ENCODE data around the gene DICER1.

The DICER1 gene

DNA sequence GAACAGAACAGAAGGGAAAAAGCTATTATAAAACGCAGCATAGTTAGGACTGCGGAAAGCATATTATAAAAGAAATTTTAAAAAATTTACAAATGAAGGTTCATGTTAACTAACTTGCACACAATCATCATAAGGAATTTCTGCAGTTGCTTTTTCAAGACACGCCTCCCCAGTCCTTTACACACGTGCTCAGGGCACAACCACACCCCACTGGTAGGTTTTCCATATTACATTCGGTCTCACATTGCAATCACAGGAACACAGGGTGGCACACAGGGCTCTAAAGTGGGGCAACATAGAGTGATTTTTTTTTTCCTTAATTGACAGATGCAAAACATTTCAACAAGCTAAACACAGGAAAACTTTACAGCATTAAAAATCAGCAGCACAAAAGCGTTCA, 69.7 kb downstream of the DICER1 start:
- Histone ChIP-seq H3K9me3 (ENCODE audit: control insufficient read depth, insufficient read depth, low read length) (no peaks in the 10 kb centered on the region), H3K36me3 (ENCODE audit: insufficient read depth, low read length) (no peaks in the 10 kb centered on the region), H3K9ac (ENCODE audit: low read depth, low read length) (no peak overlapping the region), H3K4me1 (ENCODE audit: insufficient read depth, low read length) (no peaks in the 10 kb centered on the region)

DNA sequence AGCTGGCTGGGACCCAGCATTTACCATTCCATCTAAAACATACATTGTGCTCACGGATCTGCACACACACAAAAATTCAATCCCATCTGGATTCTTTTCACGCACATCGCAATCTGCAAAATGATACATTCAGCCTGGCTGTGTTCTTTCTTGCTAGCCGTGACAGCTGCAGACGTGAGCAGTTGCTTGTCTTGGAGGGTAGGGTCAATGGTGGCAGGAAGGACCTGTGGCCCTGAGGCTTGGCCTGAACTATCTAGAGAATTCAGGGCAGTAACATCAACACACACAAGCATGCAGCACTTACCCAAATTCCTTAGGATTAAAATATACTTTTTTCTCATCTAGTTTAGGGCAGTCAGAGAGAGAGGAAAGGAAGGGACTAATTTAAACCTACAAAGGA, 72.0 kb downstream of the DICER1 start:
- Histone ChIP-seq H3K4me1 (ENCODE audit: insufficient read depth, low read length) (no peaks in the 10 kb centered on the region), H3K36me3 (ENCODE audit: insufficient read depth, low read length) (no peaks in the 10 kb centered on the region), H3K9me3 (ENCODE audit: control insufficient read depth, insufficient read depth, low read length) (no peaks in the 10 kb centered on the region), H3K9ac (ENCODE audit: low read depth, low read length) (no peak overlapping the region)

DNA sequence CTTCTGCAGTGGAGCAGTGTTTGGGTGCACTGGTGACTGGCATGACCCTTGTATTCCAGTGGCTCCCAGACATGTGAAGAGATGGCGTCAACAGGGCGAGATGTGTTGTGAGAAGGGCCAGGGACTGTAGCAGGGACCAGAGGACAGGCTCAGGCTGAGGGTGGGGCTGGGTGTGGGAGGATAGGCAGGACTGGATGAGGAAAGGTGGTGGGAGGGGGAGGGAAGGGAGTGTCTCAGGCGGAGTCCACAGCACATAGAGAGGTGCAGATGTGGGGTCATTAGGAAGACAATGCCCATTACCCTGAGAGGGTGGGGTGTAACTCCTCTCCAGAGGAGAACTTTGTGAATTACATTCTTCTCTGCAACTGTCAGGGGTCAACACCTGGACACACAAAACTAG, 78.5 kb downstream of the DICER1 start:
- Histone ChIP-seq H3K9ac (ENCODE audit: low read depth, low read length) (no peak overlapping the region), H3K4me1 (ENCODE audit: insufficient read depth, low read length) (peaks cover 5% of the 10 kb centered on the region), H3K36me3 (ENCODE audit: insufficient read depth, low read length) (no peaks in the 10 kb centered on the region), H3K9me3 (ENCODE audit: control insufficient read depth, insufficient read depth, low read length) (no peaks in the 10 kb centered on the region)

DNA sequence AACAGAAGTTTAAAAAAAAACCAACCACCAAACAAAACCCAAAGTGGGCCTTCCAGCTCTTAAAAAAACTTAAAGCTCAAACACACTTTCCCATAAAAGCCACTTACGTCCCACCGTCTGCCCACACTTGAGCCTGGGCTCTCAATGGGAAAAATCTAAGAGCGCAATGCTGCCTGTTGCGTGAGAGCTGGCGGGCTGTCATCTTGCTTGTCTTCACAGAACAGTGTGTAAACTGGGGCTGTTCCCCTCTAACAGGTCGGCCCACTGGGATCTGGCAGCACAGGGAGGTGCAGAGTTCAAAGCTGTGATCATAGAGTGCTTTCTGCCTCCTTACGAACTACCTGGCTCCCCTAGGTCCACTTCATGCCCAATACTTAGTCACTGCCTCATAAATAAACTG, 80.0 kb downstream of the DICER1 start:
- H3K4me1 ChIP-seq (ENCODE audit: insufficient read depth, low read length) = peaks cover 5% of the 10 kb centered on the region
- H3K9me3 ChIP-seq (ENCODE audit: control insufficient read depth, insufficient read depth, low read length) = no peaks in the 10 kb centered on the region
- no peak overlapping the region for H3K9ac ChIP-seq (ENCODE audit: low read depth, low read length)
- no peaks in the 10 kb centered on the region for H3K36me3 ChIP-seq (ENCODE audit: insufficient read depth, low read length)

DNA sequence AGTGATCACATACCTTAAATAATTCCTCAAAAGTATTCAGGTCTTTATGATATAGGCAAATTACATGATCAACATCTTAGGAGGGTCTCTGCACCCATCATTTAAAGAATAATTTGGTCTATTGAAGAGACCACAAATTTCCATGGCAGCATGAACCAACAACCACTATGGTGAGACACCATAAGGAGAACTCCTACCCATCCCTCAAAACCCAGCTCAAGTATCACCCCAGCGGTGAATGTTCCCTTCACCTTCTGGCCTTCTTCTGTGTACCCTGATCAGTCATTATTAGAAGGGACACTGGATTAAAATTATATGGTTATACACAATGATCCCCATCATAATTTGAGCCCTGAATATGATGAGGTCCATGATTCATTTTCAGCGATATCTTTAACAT, 81.5 kb downstream of the DICER1 start:
- Histone ChIP-seq H3K4me1 (ENCODE audit: insufficient read depth, low read length) (peaks cover 5% of the 10 kb centered on the region), H3K9me3 (ENCODE audit: control insufficient read depth, insufficient read depth, low read length) (no peaks in the 10 kb centered on the region), H3K36me3 (ENCODE audit: insufficient read depth, low read length) (no peaks in the 10 kb centered on the region), H3K9ac (ENCODE audit: low read depth, low read length) (no peak overlapping the region)

DNA sequence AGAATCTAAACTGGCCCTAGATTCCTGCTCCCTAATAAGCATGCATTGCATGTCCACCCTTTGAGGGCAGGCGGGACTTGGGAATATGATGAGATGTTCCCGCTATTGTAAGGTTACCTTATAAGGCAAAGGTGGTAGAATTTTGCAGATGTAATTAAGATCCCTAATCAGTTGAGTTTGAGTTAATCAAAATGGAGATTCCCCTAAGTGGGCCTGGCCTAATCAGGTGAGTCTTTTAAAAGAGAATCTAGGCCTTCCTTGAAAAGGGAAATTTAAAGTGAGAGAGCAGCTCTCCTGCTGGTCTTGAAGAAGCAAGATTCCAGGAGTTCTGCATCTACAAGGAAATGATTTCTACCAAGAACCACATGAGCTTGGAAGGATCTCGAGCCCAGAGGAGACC, 83.4 kb downstream of the DICER1 start:
- Histone ChIP-seq H3K9me3 (ENCODE audit: control insufficient read depth, insufficient read depth, low read length) (no peaks in the 10 kb centered on the region), H3K9ac (ENCODE audit: low read depth, low read length) (no peak overlapping the region), H3K4me1 (ENCODE audit: insufficient read depth, low read length) (peaks cover under 1% of the 10 kb centered on the region; the same call in 1 of the 2 replicates), H3K36me3 (ENCODE audit: insufficient read depth, low read length) (no peaks in the 10 kb centered on the region)

DNA sequence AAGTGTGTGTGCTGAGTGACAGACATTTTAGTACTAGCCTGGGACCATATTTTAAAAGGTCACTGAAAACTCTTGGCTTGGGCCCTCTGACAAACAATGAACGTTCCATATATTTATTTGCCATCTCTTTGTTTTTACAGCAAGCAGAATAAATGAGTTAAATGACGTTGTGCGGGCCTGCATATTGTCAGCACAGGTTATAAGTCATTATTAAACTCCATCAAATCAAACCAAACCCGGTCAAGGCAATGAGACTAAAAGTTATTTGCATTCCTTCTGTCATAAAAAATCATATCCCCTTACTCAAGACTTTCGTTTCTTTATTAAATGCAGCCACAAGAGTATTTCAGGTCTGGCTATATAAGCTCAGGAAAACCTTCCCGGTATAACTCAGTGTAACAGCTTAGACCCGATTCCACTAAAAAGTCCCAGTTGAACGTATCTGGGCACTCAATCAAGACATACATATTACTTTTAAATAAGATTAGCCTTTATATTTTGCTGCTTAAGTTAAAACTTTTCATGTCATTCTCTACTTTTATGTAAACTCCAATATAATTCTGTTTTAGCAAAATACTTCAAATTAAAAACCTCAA, 84.9 kb downstream of the DICER1 start:
- Histone ChIP-seq H3K9me3 (ENCODE audit: control insufficient read depth, insufficient read depth, low read length) (no peaks in the 10 kb centered on the region), H3K36me3 (ENCODE audit: insufficient read depth, low read length) (no peaks in the 10 kb centered on the region), H3K9ac (ENCODE audit: low read depth, low read length) (no peak overlapping the region), H3K4me1 (ENCODE audit: insufficient read depth, low read length) (no peaks in the 10 kb centered on the region; the same call in 1 of the 2 replicates)

DNA sequence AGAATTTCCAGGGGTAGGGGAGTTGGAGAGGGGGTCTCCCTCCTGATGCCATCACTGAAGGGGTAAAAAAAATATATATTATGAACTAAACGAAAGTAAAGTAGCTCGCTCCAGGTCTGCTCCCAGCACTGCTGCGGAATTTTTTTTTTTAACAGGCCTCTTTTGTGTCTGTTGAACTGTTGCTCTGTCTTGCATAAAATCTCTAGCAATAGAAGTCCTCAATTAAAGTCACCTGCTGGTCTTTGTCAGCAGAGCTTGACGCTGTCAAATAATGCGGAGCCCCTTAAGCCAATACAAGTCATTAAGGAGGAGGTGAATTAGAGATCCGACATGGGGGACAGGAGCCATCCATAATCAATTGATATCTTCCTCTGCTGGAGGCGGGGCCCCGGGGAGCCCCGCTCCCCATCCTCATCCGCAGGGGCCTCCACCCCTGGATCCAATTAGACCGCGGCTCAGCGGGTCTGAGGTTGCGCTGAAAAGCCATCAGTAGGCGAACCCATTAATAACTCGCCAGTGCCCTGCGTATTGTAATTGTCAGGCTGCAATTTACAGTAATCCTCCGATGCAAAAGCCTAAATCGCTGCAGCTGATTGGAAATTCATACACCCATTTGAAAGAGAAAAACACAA, 85.6 kb downstream of the DICER1 start:
- no peaks in the 10 kb centered on the region for H3K9me3 ChIP-seq (ENCODE audit: control insufficient read depth, insufficient read depth, low read length)
- no peaks in the 10 kb centered on the region; the same call in 1 of the 2 replicates for H3K4me1 ChIP-seq (ENCODE audit: insufficient read depth, low read length)
- no peaks in the 10 kb centered on the region for H3K36me3 ChIP-seq (ENCODE audit: insufficient read depth, low read length)
- H3K9ac ChIP-seq (ENCODE audit: low read depth, low read length) = no peak overlapping the region

DNA sequence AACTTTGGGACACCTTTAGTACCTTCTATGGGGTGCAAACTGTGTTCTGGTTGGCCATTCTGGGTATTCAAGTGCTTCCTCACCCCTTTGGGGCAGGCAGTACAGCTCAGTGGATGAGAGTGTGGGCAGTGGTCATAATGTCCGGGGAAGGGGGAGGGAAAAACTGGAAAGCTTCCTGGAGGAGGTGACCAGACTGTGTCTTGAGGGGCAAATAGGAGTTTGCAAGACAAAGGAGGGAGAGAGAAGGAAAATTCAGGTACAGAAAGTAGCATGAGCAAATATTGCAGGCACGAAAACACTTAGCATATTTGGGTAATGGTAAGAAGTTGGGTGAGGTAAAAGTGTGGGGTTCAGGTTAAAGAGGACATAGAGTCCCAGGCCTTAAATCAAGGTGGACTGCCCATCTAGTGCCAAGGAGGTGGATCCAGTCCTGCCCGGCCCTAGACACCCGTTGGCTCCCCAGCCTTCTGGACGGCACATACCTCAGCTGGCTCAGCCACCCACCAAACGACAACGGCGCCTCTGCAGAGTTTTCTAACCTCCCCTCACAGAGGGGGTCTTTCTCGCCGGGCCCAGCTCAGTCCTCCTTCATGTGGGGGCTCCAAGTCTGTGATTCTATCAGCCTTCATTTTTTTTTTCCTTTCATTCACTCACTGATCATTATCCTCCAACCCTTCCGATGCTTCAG, 86.4 kb downstream of the DICER1 start:
- H3K9ac ChIP-seq (ENCODE audit: low read depth, low read length) = no peak overlapping the region
- no peaks in the 10 kb centered on the region for H3K9me3 ChIP-seq (ENCODE audit: control insufficient read depth, insufficient read depth, low read length)
- no peaks in the 10 kb centered on the region for H3K36me3 ChIP-seq (ENCODE audit: insufficient read depth, low read length)
- H3K4me1 ChIP-seq (ENCODE audit: insufficient read depth, low read length) = no peaks in the 10 kb centered on the region; the same call in 1 of the 2 replicates

DNA sequence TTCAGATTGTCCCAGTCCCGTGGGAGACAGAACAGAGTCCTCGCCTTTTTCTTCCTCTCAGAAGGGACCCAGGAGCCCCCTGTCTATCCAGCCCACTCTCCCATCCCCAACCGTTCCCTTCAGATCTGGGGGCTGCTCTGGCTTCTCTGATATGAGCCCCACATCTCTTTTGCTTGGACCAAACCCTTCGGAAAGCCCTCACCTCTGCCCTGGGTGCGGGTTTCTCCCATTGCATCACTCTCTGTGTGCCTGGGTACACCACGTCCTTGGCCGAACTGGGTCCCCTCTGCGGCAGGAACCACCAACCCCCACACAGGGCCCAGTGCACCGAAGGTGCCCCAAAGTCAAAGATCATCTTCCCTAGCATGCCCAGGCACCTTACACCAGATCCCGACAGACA, 87.8 kb downstream of the DICER1 start:
- no peak overlapping the region for H3K9ac ChIP-seq (ENCODE audit: low read depth, low read length)
- no peaks in the 10 kb centered on the region for H3K9me3 ChIP-seq (ENCODE audit: control insufficient read depth, insufficient read depth, low read length)
- H3K4me1 ChIP-seq (ENCODE audit: insufficient read depth, low read length) = no peaks in the 10 kb centered on the region; the same call in 1 of the 2 replicates
- no peaks in the 10 kb centered on the region for H3K36me3 ChIP-seq (ENCODE audit: insufficient read depth, low read length)

DNA sequence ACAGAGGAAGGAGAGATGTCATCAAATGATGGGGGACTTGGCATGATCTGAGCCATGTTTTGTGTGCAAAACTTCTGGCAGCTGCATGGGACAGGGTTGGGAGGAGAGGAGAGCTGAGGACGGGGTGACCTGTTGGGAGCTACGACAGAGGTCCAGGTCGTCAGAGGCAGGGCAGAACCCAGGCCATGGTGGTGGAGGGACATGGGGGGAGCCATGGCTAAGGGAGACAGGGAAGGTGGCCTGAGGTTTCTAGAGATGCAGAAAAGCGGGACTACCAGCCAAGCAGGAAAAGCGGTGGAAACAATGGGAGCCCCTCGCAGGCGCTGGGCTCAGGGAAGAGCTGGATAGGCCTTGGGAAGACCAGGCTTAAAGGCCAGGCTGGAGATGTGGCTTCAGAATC, 88.3 kb downstream of the DICER1 start:
- no peaks in the 10 kb centered on the region; the same call in 1 of the 2 replicates for H3K4me1 ChIP-seq (ENCODE audit: insufficient read depth, low read length)
- no peak overlapping the region for H3K9ac ChIP-seq (ENCODE audit: low read depth, low read length)
- H3K9me3 ChIP-seq (ENCODE audit: control insufficient read depth, insufficient read depth, low read length) = no peaks in the 10 kb centered on the region
- no peaks in the 10 kb centered on the region for H3K36me3 ChIP-seq (ENCODE audit: insufficient read depth, low read length)

DNA sequence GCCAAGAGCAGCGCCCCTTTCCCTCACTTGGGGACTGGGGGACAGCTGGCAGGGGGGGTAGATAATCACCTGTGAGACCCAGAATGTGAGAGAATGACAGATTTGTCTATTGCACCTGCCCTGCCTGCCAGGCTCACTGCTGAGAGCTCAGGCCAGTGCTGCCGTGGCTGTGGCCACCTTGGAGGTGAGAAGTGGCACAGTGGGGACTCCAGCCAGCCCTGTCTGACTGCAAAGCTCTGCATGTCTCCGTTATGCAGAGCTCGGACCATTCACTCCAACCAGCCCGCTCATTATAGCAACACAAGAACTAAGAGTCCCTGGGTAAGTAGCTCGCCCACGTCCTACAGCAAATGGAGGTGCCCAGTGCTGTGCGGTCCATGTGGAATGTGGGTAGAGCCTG, 88.8 kb downstream of the DICER1 start:
- H3K36me3 ChIP-seq (ENCODE audit: insufficient read depth, low read length) = no peaks in the 10 kb centered on the region
- no peaks in the 10 kb centered on the region for H3K9me3 ChIP-seq (ENCODE audit: control insufficient read depth, insufficient read depth, low read length)
- H3K9ac ChIP-seq (ENCODE audit: low read depth, low read length) = no peak overlapping the region
- no peaks in the 10 kb centered on the region; the same call in 1 of the 2 replicates for H3K4me1 ChIP-seq (ENCODE audit: insufficient read depth, low read length)

DNA sequence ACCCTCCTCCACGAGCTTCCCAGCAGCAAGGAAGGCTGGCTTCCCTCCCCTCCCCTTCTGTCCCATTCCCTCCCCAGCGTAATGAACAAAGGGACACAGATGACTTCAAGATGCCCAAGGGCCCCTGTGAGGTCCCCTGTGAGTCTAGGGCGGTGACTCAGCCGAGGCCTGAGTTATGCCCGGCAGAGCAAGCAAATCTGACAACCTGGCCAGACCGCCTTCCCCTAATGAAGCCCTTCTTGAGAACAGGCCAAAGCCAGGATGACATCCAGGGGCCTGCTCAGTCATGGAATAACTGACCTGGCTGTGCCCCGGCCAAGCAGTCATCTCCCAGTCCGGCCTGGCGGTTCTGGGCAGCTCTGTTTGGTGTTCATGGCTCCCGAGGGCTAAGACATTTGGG, 89.2 kb downstream of the DICER1 start:
- Histone ChIP-seq H3K9ac (ENCODE audit: low read depth, low read length) (no peak overlapping the region), H3K4me1 (ENCODE audit: insufficient read depth, low read length) (no peaks in the 10 kb centered on the region; the same call in 1 of the 2 replicates), H3K9me3 (ENCODE audit: control insufficient read depth, insufficient read depth, low read length) (no peaks in the 10 kb centered on the region), H3K36me3 (ENCODE audit: insufficient read depth, low read length) (no peaks in the 10 kb centered on the region)

DNA sequence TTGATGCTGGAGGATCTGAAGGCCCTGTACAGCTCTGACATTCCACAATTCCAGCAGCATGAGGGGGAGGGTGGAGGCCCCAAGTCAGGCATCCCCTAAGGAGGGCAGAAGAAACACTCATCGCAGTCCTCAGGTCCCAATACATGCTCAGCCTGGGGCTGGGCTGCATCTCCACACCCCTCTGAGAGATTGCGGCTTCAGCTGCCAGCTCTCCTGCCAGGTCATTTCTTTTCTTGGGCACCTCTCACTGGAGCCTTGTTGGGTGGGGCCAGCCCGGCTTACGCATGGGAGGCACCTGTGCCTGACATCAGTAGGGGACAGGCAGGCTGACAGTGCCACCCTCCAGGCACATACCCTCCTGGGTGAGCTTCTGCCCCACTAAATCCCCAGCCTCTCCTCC, 89.8 kb downstream of the DICER1 start:
- no peaks in the 10 kb centered on the region for H3K9me3 ChIP-seq (ENCODE audit: control insufficient read depth, insufficient read depth, low read length)
- H3K9ac ChIP-seq (ENCODE audit: low read depth, low read length) = no peak overlapping the region
- H3K4me1 ChIP-seq (ENCODE audit: insufficient read depth, low read length) = no peaks in the 10 kb centered on the region; the same call in 1 of the 2 replicates
- H3K36me3 ChIP-seq (ENCODE audit: insufficient read depth, low read length) = no peaks in the 10 kb centered on the region

DNA sequence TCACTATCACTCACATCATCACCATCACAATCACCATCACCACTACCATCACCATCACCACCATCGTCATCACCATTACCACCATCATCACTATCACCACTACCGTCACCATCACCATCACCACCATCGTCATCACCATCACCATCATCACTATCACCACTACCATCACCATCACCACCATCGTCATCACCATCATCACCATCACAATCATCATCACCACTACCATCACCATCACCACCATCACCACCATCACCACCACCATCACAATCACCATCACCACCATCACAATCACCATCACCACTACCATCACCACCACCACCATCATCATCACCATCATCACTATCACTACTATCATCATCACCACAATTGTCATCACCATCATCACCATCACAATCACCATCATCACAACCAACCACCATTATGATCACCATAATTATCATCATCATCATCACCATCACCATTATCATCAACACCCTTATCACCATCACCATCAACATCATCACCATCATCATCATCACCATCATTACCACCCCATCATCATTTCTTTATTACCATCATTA, 90.8 kb downstream of the DICER1 start:
- Histone ChIP-seq H3K36me3 (ENCODE audit: insufficient read depth, low read length) (no peaks in the 10 kb centered on the region), H3K4me1 (ENCODE audit: insufficient read depth, low read length) (no peaks in the 10 kb centered on the region; the same call in 1 of the 2 replicates), H3K9ac (ENCODE audit: low read depth, low read length) (no peak overlapping the region), H3K9me3 (ENCODE audit: control insufficient read depth, insufficient read depth, low read length) (no peaks in the 10 kb centered on the region)

Data from ES-I3 (cell line).